ENCODE results near the gene HDHD5. TPM values are rescaled to one million over a fixed set of nuclear protein-coding genes. Genes with fewer than 3 reads are reported as not detected.

Gene HDHD5
- total RNA-seq, 1 experiment from 2014 or later, result 59.4 TPM

GRCh38 chr22:17137170-17137569 is 21.9 kb downstream of the HDHD5 start:
- Histone ChIP-seq H3K4me3 (ENCODE audit: low read depth, low read length, poor library complexity, severe bottlenecking) (no peak overlapping the region), H3K27me3 (replicated peaks; ENCODE audit: insufficient read depth, low read depth, low read length, poor library complexity) (no peaks in the 10 kb centered on the region), H3K9me3 (ENCODE audit: low read depth, low read length, poor library complexity, severe bottlenecking) (no peaks in the 10 kb centered on the region), H3K4me1 (ENCODE audit: insufficient read depth, low read length, poor library complexity, severe bottlenecking) (no peaks in the 10 kb centered on the region), H3K36me3 (ENCODE audit: insufficient read depth, low read length, poor library complexity, severe bottlenecking) (peaks cover 31% of the 10 kb centered on the region), H3K27ac (ENCODE audit: low read depth, low read length, poor library complexity, severe bottlenecking) (no peak overlapping the region)
- BruUV-seq (replicated peaks), result no TSS peak
- intact Hi-C loops (cut with micrococcal nuclease; ENCODE audit: unreplicated experiment), result no loop called here
- ChIA-PET CTCF (no interaction called here), POLR2A (ENCODE audit: low non-redundant PET) (no interaction called here)
- no peak for DNase-seq (ENCODE audit: low spot score)
- no peak for TF ChIP-seq CTCF (conservative IDR thresholded peaks at IDR 0.05; ENCODE audit: low read depth, low read length)
- TF ChIP-seq EZH2 (IDR thresholded peaks at IDR 0.05; ENCODE audit: borderline replicate concordance, low read depth, low read length, poor library complexity, severe bottlenecking), result no peak

GRCh38 chr22:17135153-17135760 is 23.8 kb downstream of the HDHD5 start:
- POLR2A ChIA-PET (ENCODE audit: low non-redundant PET), result interaction anchor here (0.6 kb wide), 1 partner anchor 186 kb away, joined by 3 read pairs; no protein-coding TSS in a partner anchor
- H3K36me3 ChIP-seq (ENCODE audit: insufficient read depth, low read length, poor library complexity, severe bottlenecking), result peaks cover 13% of the 10 kb centered on the region
- no peaks in the 10 kb centered on the region for H3K4me1 ChIP-seq (ENCODE audit: insufficient read depth, low read length, poor library complexity, severe bottlenecking)
- H3K27ac ChIP-seq (ENCODE audit: low read depth, low read length, poor library complexity, severe bottlenecking), result no peak overlapping the region
- H3K9me3 ChIP-seq (ENCODE audit: low read depth, low read length, poor library complexity, severe bottlenecking), result no peaks in the 10 kb centered on the region
- H3K27me3 ChIP-seq (replicated peaks; ENCODE audit: insufficient read depth, low read depth, low read length, poor library complexity), result no peaks in the 10 kb centered on the region
- BruUV-seq (replicated peaks), result no TSS peak
- no peak for TF ChIP-seq EZH2 (IDR thresholded peaks at IDR 0.05; ENCODE audit: borderline replicate concordance, low read depth, low read length, poor library complexity, severe bottlenecking)
- TF ChIP-seq CTCF (conservative IDR thresholded peaks at IDR 0.05; ENCODE audit: low read depth, low read length), result no peak
- H3K4me3 ChIP-seq (ENCODE audit: low read depth, low read length, poor library complexity, severe bottlenecking), result no peak overlapping the region
- intact Hi-C loops (cut with micrococcal nuclease; ENCODE audit: unreplicated experiment), result no loop called here
- DNase-seq (ENCODE audit: low spot score), result no peak
- CTCF ChIA-PET, result no interaction called here

GRCh38 chr22:17133137-17133536 is 25.9 kb downstream of the HDHD5 start:
- no TSS peak for BruUV-seq (replicated peaks)
- H3K27me3 ChIP-seq (replicated peaks; ENCODE audit: insufficient read depth, low read depth, low read length, poor library complexity), result no peaks in the 10 kb centered on the region
- H3K27ac ChIP-seq (ENCODE audit: low read depth, low read length, poor library complexity, severe bottlenecking), result no peak overlapping the region
- H3K9me3 ChIP-seq (ENCODE audit: low read depth, low read length, poor library complexity, severe bottlenecking), result no peaks in the 10 kb centered on the region
- ChIA-PET CTCF (no interaction called here), POLR2A (ENCODE audit: low non-redundant PET) (no interaction called here)
- peaks cover 4% of the 10 kb centered on the region for H3K36me3 ChIP-seq (ENCODE audit: insufficient read depth, low read length, poor library complexity, severe bottlenecking)
- no peak for DNase-seq (ENCODE audit: low spot score)
- no peaks in the 10 kb centered on the region for H3K4me1 ChIP-seq (ENCODE audit: insufficient read depth, low read length, poor library complexity, severe bottlenecking)
- intact Hi-C loops (cut with micrococcal nuclease; ENCODE audit: unreplicated experiment), result no loop called here
- no peak overlapping the region for H3K4me3 ChIP-seq (ENCODE audit: low read depth, low read length, poor library complexity, severe bottlenecking)
- TF ChIP-seq CTCF (conservative IDR thresholded peaks at IDR 0.05; ENCODE audit: low read depth, low read length) (no peak), EZH2 (IDR thresholded peaks at IDR 0.05; ENCODE audit: borderline replicate concordance, low read depth, low read length, poor library complexity, severe bottlenecking) (no peak)
